Neutrophil (primary cell): Measurements from ENCODE around the gene ATP1B4.

Experiments
- H3K27ac ChIP-seq: fragments of 200-600 bp; sonication (generic); 2 replicates; pipeline ENCODE4 v1.5.1; 2016; ENCODE audit warnings: mild to moderate bottlenecking, moderate library complexity
- H3K27me3 ChIP-seq: fragments of 200-600 bp; sonication (generic); 2 replicates; pipeline ENCODE4 v1.6.0; 2016; ENCODE audit warnings: mild to moderate bottlenecking
- H3K36me3 ChIP-seq: fragments of 200-600 bp; sonication (generic); 2 replicates; pipeline ENCODE4 v1.5.1; 2017
- H3K4me1 ChIP-seq, 2 experiments: fragments of 200-600 bp in 1 of 2; sonication (generic) in 1 of 2; 1 replicate in 1 of 2; 2 replicates in 1 of 2; pipeline versions ENCODE4 v1.5.1 to v1.6.1; 2013 to 2016; ENCODE audit warnings: low read depth in 1 of 2, low read length in 1 of 2, mild to moderate bottlenecking in 1 of 2, moderate library complexity in 1 of 2; ENCODE audit not compliant: control insufficient read depth in 1 of 2, insufficient read depth in 1 of 2
- H3K4me3 ChIP-seq, 2 experiments: fragments of 200-600 bp in 1 of 2; sonication (generic) in 1 of 2; 1 replicate in 1 of 2; 2 replicates in 1 of 2; pipeline ENCODE4 v1.5.1; 2013 to 2016; ENCODE audit warnings: low read depth in 1 of 2, low read length in 1 of 2, mild to moderate bottlenecking in 1 of 2, moderate library complexity in 1 of 2
- H3K9me3 ChIP-seq: fragments of 200-600 bp; sonication (generic); 2 replicates; pipeline ENCODE4 v1.5.1; 2016
- CTCF ChIP-seq: fragments of 200-600 bp; sonication (generic); IDR thresholded peaks from 2 replicates; pipeline ENCODE4 v1.5.1; 2016; ENCODE audit warnings: antibody characterized with exemption

The ATP1B4 gene

GRCh38 chrX:120365968-120366367 lies 4.1 kb downstream of the ATP1B4 start:
- Histone ChIP-seq H3K27ac (no peak overlapping the region), H3K27me3 (no peaks in the 10 kb centered on the region), H3K9me3 (no peaks in the 10 kb centered on the region), H3K36me3 (no peaks in the 10 kb centered on the region), H3K4me3 (no peak overlapping the region), H3K4me1 (no peaks in the 10 kb centered on the region)
- TF ChIP-seq CTCF: no peak

- H3K27me3 ChIP-seq: no peaks in the 10 kb centered on the region
- H3K9me3 ChIP-seq: no peaks in the 10 kb centered on the region
- H3K36me3 ChIP-seq: no peaks in the 10 kb centered on the region
- H3K4me1 ChIP-seq: no peaks in the 10 kb centered on the region
- H3K4me3 ChIP-seq: no peak overlapping the region
- H3K27ac ChIP-seq: no peak overlapping the region
- TF ChIP-seq CTCF: no peak
Measured at GRCh38 chrX:120366794-120367193, 4.9 kb downstream of the ATP1B4 start.

- Histone ChIP-seq H3K4me1 (no peaks in the 10 kb centered on the region), H3K27ac (no peak overlapping the region), H3K36me3 (no peaks in the 10 kb centered on the region), H3K9me3 (no peaks in the 10 kb centered on the region), H3K4me3 (no peak overlapping the region), H3K27me3 (no peaks in the 10 kb centered on the region)
- TF ChIP-seq CTCF: no peak
Measured at GRCh38 chrX:120367402-120368109, 5.7 kb downstream of the ATP1B4 start.

- Histone ChIP-seq H3K4me1 (no peaks in the 10 kb centered on the region), H3K27me3 (no peaks in the 10 kb centered on the region), H3K36me3 (no peaks in the 10 kb centered on the region), H3K4me3 (no peak overlapping the region), H3K9me3 (no peaks in the 10 kb centered on the region), H3K27ac (no peak overlapping the region)
- TF ChIP-seq CTCF: no peak
Measured at GRCh38 chrX:120372667-120373370, 10.9 kb downstream of the ATP1B4 start.

GRCh38 chrX:120377179-120377578 lies 15.3 kb downstream of the ATP1B4 start:
- Histone ChIP-seq H3K4me3 (no peak overlapping the region), H3K4me1 (no peaks in the 10 kb centered on the region), H3K9me3 (no peaks in the 10 kb centered on the region), H3K36me3 (no peaks in the 10 kb centered on the region), H3K27me3 (no peaks in the 10 kb centered on the region), H3K27ac (no peak overlapping the region)
- no peak for TF ChIP-seq CTCF
